ENCODE measurements around the gene EDC4.
"Not testable (repeated sequence)": the region's sequence is repeated elsewhere in the genome, so short reads cannot be mapped to it uniquely, and the experiment has no call there.

EDC4 gene

GRCh38 chr16:67855789-67856188 lies 17.1 kb upstream of the EDC4 start:
- Histone ChIP-seq H3K27me3 (replicated peaks; ENCODE audit: control insufficient read depth, insufficient read depth, low read length) (no peaks in the 10 kb centered on the region), H3K9me3 (ENCODE audit: control insufficient read depth, low read length) (no peaks in the 10 kb centered on the region), H3K36me3 (ENCODE audit: control insufficient read depth, insufficient read depth, low read length, severe bottlenecking) (no peaks in the 10 kb centered on the region), H3K4me3 (ENCODE audit: low read length) (no peak overlapping the region), H3K4me1 (ENCODE audit: control insufficient read depth, insufficient read depth, low read length) (peaks cover 35% of the 10 kb centered on the region), H3K9ac (ENCODE audit: low read length) (no peak overlapping the region)
- no peak for DNase-seq (ENCODE audit: low read depth)

GRCh38 chr16:67856927-67857546 lies 15.8 kb upstream of the EDC4 start:
- H3K36me3 ChIP-seq (ENCODE audit: control insufficient read depth, insufficient read depth, low read length, severe bottlenecking), result no peaks in the 10 kb centered on the region
- no peaks in the 10 kb centered on the region for H3K27me3 ChIP-seq (replicated peaks; ENCODE audit: control insufficient read depth, insufficient read depth, low read length)
- no peak overlapping the region for H3K4me3 ChIP-seq (ENCODE audit: low read length)
- H3K4me1 ChIP-seq (ENCODE audit: control insufficient read depth, insufficient read depth, low read length), result peaks cover 48% of the 10 kb centered on the region
- no peak for DNase-seq (ENCODE audit: low read depth)
- H3K9me3 ChIP-seq (ENCODE audit: control insufficient read depth, low read length), result no peaks in the 10 kb centered on the region
- no peak overlapping the region for H3K9ac ChIP-seq (ENCODE audit: low read length)

- no peak overlapping the region for H3K9ac ChIP-seq (ENCODE audit: low read length)
- DNase-seq (ENCODE audit: low read depth), result peak; percentile 88
- no peaks in the 10 kb centered on the region for H3K9me3 ChIP-seq (ENCODE audit: control insufficient read depth, low read length)
- H3K27me3 ChIP-seq (replicated peaks; ENCODE audit: control insufficient read depth, insufficient read depth, low read length), result no peaks in the 10 kb centered on the region
- H3K4me3 ChIP-seq (ENCODE audit: low read length), result no peak overlapping the region
- H3K36me3 ChIP-seq (ENCODE audit: control insufficient read depth, insufficient read depth, low read length, severe bottlenecking), result no peaks in the 10 kb centered on the region
- H3K4me1 ChIP-seq (ENCODE audit: control insufficient read depth, insufficient read depth, low read length), result peaks cover 54% of the 10 kb centered on the region
Observed at GRCh38 chr16:67857547-67858233, 15.2 kb upstream of the EDC4 start.

- no peaks in the 10 kb centered on the region for H3K36me3 ChIP-seq (ENCODE audit: control insufficient read depth, insufficient read depth, low read length, severe bottlenecking)
- H3K4me3 ChIP-seq (ENCODE audit: low read length), result no peak overlapping the region
- H3K9me3 ChIP-seq (ENCODE audit: control insufficient read depth, low read length), result no peaks in the 10 kb centered on the region
- no peaks in the 10 kb centered on the region for H3K27me3 ChIP-seq (replicated peaks; ENCODE audit: control insufficient read depth, insufficient read depth, low read length)
- peak; percentile 9 for DNase-seq (ENCODE audit: low read depth)
- H3K9ac ChIP-seq (ENCODE audit: low read length), result no peak overlapping the region
- H3K4me1 ChIP-seq (ENCODE audit: control insufficient read depth, insufficient read depth, low read length), result peaks cover 62% of the 10 kb centered on the region
Observed at GRCh38 chr16:67858500-67858899, 14.4 kb upstream of the EDC4 start.

GRCh38 chr16:67860589-67861398 lies 12.1 kb upstream of the EDC4 start:
- Histone ChIP-seq H3K9me3 (ENCODE audit: control insufficient read depth, low read length) (no peaks in the 10 kb centered on the region), H3K4me1 (ENCODE audit: control insufficient read depth, insufficient read depth, low read length) (peaks cover 71% of the 10 kb centered on the region), H3K36me3 (ENCODE audit: control insufficient read depth, insufficient read depth, low read length, severe bottlenecking) (peaks cover 6% of the 10 kb centered on the region), H3K27me3 (replicated peaks; ENCODE audit: control insufficient read depth, insufficient read depth, low read length) (no peaks in the 10 kb centered on the region), H3K9ac (ENCODE audit: low read length) (no peak overlapping the region), H3K4me3 (ENCODE audit: low read length) (no peak overlapping the region)
- DNase-seq (ENCODE audit: low read depth), result peak; percentile 41

GRCh38 chr16:67861877-67862276 lies 11.0 kb upstream of the EDC4 start:
- DNase-seq (ENCODE audit: low read depth), result no peak
- H3K36me3 ChIP-seq (ENCODE audit: control insufficient read depth, insufficient read depth, low read length, severe bottlenecking), result peaks cover 6% of the 10 kb centered on the region

GRCh38 chr16:67862623-67863583 lies 9.9 kb upstream of the EDC4 start:
- H3K9ac ChIP-seq (ENCODE audit: low read length), result peak overlapping the region; percentile 76
- H3K4me1 ChIP-seq (ENCODE audit: control insufficient read depth, insufficient read depth, low read length), result peaks cover 59% of the 10 kb centered on the region
- no peaks in the 10 kb centered on the region for H3K9me3 ChIP-seq (ENCODE audit: control insufficient read depth, low read length)
- no peaks in the 10 kb centered on the region for H3K27me3 ChIP-seq (replicated peaks; ENCODE audit: control insufficient read depth, insufficient read depth, low read length)
- peaks cover 14% of the 10 kb centered on the region for H3K36me3 ChIP-seq (ENCODE audit: control insufficient read depth, insufficient read depth, low read length, severe bottlenecking)
- peak; percentile 19 for DNase-seq (ENCODE audit: low read depth)
- peak overlapping the region; percentile 71 for H3K4me3 ChIP-seq (ENCODE audit: low read length)

More at GRCh38 chr16:67861877-67862276, 11.0 kb upstream of the EDC4 start:
- Histone ChIP-seq H3K4me1 (ENCODE audit: control insufficient read depth, insufficient read depth, low read length) (peaks cover 68% of the 10 kb centered on the region), H3K4me3 (ENCODE audit: low read length) (no peak overlapping the region), H3K27me3 (replicated peaks; ENCODE audit: control insufficient read depth, insufficient read depth, low read length) (no peaks in the 10 kb centered on the region), H3K9ac (ENCODE audit: low read length) (no peak overlapping the region), H3K9me3 (ENCODE audit: control insufficient read depth, low read length) (no peaks in the 10 kb centered on the region)

GRCh38 chr16:67864044-67864443 lies 8.8 kb upstream of the EDC4 start:
- Histone ChIP-seq H3K4me3 (ENCODE audit: low read length) (peak overlapping the region; percentile 66), H3K36me3 (ENCODE audit: control insufficient read depth, insufficient read depth, low read length, severe bottlenecking) (peaks cover 24% of the 10 kb centered on the region), H3K4me1 (ENCODE audit: control insufficient read depth, insufficient read depth, low read length) (peaks cover 54% of the 10 kb centered on the region), H3K9ac (ENCODE audit: low read length) (peak overlapping the region; percentile 76)
- H3K9me3 ChIP-seq (ENCODE audit: control insufficient read depth, low read length); DNase-seq (ENCODE audit: low read depth); H3K27me3 ChIP-seq (replicated peaks; ENCODE audit: control insufficient read depth, insufficient read depth, low read length): not testable (repeated sequence)

GRCh38 chr16:67864594-67864993 lies 8.3 kb upstream of the EDC4 start:
- Histone ChIP-seq H3K36me3 (ENCODE audit: control insufficient read depth, insufficient read depth, low read length, severe bottlenecking) (peaks cover 24% of the 10 kb centered on the region), H3K4me1 (ENCODE audit: control insufficient read depth, insufficient read depth, low read length) (peaks cover 54% of the 10 kb centered on the region), H3K9me3 (ENCODE audit: control insufficient read depth, low read length) (no peaks in the 10 kb centered on the region), H3K9ac (ENCODE audit: low read length) (no peak overlapping the region), H3K4me3 (ENCODE audit: low read length) (no peak overlapping the region), H3K27me3 (replicated peaks; ENCODE audit: control insufficient read depth, insufficient read depth, low read length) (no peaks in the 10 kb centered on the region)
- no peak for DNase-seq (ENCODE audit: low read depth)

- peak; percentile 36 for DNase-seq (ENCODE audit: low read depth)
- Histone ChIP-seq H3K9ac (ENCODE audit: low read length) (no peak overlapping the region), H3K36me3 (ENCODE audit: control insufficient read depth, insufficient read depth, low read length, severe bottlenecking) (peaks cover 31% of the 10 kb centered on the region)
Observed at GRCh38 chr16:67865318-67865717, 7.5 kb upstream of the EDC4 start.

More at GRCh38 chr16:67865318-67865717, 7.5 kb upstream of the EDC4 start:
- no peaks in the 10 kb centered on the region for H3K9me3 ChIP-seq (ENCODE audit: control insufficient read depth, low read length)
- H3K4me1 ChIP-seq (ENCODE audit: control insufficient read depth, insufficient read depth, low read length), result peaks cover 53% of the 10 kb centered on the region
- no peaks in the 10 kb centered on the region for H3K27me3 ChIP-seq (replicated peaks; ENCODE audit: control insufficient read depth, insufficient read depth, low read length)
- no peak overlapping the region for H3K4me3 ChIP-seq (ENCODE audit: low read length)
